Activated CD8-positive, alpha-beta memory T cell treated with anti-CD3 and anti-CD28 coated beads, Interleukin-2, amount 50 U/mL, for 48 hours (primary cell): ENCODE results near the gene ELP6.
A peak's percentile ranks its signal among the peaks of the same experiment; 100 is the strongest.
"Not testable (repeated sequence)": the region's sequence is repeated elsewhere in the genome, so short reads cannot be mapped to it uniquely, and the experiment has no call there.

Source experiments
- DNase-seq: peaks from one replicate; pipeline ENCODE4 v3.0.0-alpha.2; 2020

ELP6 gene

DNA sequence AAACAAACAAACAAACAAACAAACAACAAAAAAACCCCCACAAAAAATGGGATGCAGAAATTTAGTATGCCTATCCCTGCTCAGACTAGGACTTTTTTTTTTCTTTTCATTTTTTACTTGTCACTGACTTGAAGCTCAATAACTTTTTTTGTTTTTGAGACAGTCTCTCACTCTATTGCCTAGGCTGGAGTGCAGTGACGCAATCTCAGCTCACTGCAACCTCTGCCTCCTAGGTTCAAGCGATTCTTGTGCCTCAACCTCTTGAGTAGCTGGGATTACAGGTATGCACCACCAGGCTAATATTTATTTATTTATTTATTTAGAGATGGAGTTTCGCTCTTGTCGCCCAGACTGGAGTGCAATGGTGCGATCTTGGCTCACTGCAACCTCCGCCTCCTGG is 8.2 kb downstream of the ELP6 start:
- not testable (repeated sequence) for DNase-seq

DNA sequence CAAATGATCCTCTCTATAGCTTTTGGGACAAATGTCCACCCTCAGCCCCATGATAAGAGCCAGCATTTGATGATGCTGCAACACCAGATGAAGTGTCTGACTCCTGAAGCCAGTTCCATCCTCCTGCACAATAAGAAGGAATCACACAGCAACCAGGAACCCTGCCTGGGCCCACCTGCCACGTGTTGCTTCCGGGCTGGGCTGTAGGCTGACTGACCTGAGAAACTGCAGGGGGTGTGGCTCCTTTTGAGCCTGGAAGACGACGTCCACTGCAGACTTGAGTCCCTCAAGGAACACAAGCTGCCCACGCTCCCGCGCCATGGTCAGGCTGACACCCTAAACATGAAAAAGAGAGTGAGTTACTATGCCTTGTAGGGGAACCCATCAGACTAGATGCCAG is 9.4 kb downstream of the ELP6 start:
- DNase-seq = no peak

DNA sequence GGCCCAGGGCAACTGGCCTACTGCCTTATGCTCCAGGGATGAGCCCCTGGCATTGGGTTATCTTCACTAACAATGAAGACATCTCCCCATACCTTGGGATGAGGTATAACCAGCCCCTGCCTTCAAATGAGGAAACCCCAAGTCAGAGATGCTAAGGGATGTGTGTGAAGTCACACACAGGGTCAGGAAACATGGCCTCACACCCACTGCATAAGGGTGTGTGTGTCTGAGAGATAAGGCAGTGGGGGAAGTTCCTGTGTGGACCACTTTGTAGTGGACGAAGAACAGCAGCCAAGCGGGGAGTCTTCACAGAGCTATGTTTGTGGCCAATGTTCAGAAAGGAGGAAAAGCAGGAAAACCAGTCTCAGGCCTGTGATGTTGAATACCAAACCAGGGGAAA is 10.5 kb downstream of the ELP6 start:
- DNase-seq = no peak

DNA sequence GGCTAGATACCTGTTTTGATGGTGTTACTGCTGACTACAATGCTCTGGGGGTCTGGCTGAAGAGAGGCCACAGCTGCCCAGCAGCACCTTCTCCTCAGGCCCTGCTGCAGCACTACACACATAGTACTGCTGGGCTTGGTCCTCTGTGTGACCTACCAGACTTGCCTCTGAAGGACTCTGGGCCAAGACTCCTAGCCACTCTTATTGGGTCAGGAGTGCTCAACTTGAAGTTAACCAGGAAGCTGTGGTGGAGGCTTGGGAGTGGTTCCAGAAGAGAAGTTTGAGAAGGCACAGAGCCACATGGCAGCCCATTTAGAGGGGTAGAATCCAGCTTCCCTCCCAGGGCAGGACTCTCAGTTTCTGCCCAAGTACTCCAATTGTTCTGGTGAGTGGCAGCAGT is 16.6 kb downstream of the ELP6 start:
- DNase-seq = no peak

DNA sequence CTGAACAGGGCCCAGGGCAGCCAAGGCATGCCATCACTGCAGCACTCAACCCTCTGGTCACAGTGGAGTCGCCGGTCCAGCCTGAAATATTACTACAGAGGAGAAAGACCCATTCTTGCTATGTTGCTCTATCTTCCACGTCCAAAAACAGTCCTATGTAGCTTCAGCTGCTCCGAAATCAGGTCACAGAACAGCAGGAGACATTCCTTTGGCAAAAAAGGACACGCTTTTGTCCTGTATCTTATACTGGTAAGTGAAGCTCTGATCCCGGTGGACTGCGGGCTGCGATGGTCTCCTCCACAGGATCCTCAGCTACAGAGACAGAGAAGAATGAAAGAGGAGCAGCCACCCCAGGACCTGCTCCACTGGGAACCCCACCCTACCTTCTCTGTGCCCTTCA is 17.6 kb downstream of the ELP6 start:
- no peak for DNase-seq

DNA sequence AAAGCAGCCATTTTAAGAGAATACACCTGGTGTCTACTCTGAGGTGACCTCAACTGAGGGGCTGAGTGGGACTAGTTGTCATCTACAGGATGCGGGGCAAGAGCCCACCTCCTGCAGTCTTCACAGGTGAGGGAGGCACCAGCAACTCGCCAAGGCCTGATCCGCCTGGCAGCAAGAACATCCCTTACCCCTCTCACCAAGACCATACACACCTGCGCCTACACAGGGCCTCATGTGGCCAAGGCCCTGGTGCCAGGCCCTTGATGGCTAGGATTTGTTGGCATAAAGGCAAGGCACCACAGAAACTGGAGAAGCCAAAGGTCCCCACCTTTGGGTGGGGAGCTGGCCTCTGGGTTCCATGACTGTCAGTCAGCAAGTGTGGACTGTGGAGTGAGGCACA is 18.4 kb downstream of the ELP6 start:
- DNase-seq = no peak

DNA sequence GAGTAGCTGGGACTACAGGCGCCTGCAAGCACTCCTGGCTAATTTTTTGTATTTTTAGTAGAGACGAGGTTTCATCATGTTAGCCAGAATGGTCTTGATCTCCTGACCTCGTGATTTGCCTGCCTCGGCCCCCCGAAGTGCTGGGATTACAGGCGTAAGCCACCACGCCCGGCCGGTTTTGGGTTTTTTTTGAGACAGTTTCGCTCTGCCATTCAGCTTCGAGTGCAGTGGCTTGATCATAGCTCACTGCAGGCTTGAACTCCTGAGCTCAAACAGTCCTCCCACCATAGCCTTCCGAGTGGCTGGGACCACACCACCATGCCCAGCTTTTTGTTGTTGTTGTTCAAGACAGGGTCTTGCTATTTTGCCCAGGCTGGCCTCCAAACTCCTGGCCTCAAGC is 21.7 kb downstream of the ELP6 start:
- DNase-seq = no peak

DNA sequence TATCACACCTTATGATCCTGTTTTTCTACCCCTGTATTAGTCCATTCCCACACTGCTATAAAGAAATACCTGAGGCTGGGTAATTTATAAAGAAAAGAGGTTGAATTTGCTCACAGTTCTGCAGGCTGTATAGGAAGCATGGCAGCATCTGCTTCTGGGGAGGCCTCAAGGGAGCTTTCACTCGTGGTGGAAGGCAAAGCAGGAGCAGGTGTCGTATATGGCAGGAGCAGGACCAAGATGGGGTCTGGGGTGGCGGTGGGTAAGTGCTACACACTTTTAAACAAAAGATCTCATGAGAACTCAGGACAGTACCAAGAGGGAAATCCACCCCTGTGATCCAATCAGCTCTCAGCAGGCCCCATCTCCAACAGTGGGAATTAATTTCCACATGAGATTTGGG is 22.3 kb downstream of the ELP6 start:
- no peak for DNase-seq

DNA sequence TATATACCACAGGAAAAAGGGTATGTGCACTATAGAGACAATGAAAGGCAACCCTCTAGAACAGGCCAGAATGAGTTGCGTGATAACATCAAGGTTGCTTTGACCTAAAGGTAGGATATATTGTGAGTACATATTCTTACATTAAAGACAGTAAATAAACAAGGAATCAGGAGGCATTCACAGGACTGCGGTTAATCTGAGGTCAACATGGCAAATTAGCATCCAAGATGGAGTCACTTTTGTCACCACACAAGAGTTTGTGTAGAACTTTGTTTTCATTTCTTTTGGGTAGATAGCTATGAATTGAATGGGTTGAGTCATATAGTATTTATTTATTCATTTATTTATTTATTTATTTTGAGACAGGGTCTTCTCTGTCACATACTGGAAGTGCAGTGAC is 26.2 kb downstream of the ELP6 start:
- DNase-seq = no peak

DNA sequence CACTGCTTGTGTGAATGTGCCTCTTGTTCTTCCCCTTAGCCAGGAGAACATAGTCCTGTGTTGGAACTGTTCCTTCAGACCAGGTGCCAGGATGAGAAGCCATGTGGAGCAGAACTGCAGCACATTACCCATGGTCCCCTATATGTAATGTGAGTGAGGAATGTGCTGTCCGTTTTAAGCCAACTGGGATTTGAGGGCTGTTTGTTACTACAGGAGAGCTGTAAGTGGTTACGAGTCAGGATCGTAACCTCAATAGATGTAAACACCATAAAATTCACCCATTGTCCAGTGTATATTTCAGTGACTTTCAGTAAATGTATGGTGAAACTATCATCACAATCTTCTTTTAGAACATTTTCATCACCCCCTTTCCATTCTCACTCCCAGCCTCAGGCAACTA is 27.7 kb downstream of the ELP6 start:
- DNase-seq = no peak

DNA sequence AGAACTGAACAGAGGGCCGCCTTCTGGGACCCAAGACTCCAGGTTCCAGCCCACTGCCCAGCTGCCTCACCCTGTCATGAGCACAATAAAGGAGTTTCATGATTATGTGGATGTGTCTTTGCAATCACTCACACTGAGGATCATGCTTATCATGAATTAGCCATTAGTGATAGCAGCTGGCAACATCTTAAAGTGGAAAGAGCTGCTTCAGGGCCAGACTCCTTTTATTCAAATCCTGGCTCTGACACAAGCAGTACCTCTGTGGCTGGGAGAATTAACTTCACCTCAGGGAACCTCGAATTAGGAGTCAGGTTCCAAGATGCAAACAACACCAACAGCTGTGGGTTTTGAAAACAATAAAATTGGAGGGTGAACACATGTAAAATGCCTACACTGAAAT is 31.1 kb downstream of the ELP6 start:
- no peak for DNase-seq

DNA sequence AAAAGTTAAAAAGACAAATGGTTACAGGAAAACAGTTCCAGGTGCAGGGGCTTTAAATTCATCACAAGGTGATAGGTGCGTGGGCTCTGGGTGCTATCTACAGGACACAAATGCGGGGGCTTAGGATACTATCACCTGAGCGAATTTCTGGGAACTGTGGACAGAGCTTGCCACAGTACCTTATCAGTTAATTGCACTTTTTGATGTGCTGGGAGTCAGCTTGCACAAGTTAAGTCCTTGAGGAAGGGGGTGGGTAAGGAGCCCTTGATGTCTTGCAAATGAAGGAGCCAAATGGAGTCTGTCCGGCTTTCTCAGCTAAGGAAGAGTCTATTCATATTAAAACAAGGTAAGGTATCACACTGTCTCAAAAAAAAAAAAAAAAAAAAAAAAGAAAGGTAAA is 31.7 kb downstream of the ELP6 start:
- DNase-seq = not testable (repeated sequence)

DNA sequence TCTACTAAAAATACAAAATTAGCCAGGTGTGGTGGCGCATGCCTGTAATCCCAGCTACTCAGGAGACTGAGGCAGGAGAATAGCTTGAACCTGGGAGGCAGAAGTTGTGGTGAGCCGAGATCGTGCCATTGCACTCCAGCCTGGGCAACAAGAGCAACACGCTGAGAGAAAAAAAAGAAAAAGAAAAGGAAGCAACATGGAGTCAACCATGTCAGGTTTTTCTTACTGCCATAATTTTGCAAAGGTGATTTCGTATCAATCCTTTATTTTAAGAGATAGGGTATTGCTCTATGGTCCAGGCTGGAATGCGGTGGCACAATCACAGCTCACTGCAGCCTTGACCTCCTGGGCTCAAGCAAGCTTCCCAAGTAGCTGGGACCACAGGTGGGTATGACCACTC is 33.2 kb downstream of the ELP6 start:
- DNase-seq = not testable (repeated sequence)

DNA sequence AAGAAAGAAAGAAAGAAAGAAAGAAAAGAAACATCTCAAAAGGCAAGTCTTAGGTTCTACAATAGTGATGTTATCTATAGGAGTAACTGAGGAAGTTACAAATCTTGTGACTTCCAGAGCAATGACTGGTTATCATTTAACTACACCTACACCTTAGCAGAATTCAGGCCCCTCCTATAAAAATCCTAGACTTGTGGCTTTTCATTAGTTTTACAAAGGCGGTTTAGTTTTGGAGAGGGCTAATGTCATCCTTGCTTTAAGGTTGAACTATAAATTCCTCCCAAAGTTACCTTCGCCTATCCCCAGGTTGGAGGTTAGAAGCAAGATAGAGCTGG is 33.7 kb downstream of the ELP6 start:
- no peak for DNase-seq

DNA sequence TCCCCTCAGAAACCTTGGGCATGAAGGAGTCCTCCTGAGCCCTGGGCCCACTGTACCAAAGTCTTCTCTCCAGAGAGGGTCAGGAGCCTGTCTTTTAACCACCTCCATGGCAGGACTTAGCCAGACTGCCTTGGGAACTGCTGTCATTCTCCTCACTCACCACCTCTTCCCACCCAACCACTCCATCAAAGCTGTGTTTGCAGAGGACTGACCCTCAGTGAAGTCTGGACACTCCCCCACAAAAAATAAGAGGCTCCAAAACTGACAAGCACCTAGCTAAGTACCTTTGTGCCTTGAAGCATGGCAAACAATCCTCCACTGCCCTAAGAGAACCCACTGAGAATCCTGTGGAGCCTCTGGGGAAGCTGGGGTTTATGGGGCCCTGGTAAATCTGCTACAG is 35.5 kb downstream of the ELP6 start:
- no peak for DNase-seq

DNA sequence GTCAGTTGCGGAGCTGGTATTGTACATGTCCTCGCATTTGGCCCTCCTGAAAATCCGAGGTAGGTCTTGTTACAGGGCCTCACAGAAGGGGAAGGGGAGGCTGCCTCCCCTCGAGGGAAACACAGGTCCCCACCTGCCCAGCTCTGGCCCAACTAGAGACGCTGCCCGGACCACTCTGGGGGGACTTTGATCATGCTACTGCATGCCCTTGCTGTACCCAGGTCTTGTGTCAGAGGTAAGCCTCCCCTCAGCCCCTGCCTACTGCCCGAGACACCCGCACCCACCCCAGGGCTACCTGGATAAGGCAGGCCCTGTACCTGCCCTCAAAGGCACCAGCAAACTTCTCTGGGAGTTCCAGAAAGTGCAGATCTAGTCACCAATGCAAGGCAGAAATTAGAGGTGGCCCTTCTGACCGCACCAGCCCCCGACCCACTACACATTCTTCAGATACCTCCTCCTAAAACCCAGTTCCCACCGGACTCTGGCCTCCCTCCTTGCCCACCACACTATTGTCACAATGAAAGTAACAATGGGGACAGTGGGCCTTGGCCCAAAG is 36.8 kb downstream of the ELP6 start:
- DNase-seq = no peak

DNA sequence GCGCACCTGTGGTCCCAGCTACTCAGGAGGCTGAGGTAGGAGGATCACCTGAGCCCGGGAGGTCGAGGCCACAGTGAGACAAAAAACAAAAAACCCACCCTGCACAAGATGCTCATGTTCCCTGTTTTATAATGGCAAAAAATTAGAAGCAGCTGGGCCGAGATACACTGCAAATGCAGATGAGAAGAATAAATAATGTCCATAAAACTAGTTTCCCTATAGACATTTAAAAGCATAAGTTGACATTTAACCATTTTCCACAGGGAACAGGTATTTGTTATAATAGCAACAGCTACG is 37.2 kb downstream of the ELP6 start:
- DNase-seq = no peak

DNA sequence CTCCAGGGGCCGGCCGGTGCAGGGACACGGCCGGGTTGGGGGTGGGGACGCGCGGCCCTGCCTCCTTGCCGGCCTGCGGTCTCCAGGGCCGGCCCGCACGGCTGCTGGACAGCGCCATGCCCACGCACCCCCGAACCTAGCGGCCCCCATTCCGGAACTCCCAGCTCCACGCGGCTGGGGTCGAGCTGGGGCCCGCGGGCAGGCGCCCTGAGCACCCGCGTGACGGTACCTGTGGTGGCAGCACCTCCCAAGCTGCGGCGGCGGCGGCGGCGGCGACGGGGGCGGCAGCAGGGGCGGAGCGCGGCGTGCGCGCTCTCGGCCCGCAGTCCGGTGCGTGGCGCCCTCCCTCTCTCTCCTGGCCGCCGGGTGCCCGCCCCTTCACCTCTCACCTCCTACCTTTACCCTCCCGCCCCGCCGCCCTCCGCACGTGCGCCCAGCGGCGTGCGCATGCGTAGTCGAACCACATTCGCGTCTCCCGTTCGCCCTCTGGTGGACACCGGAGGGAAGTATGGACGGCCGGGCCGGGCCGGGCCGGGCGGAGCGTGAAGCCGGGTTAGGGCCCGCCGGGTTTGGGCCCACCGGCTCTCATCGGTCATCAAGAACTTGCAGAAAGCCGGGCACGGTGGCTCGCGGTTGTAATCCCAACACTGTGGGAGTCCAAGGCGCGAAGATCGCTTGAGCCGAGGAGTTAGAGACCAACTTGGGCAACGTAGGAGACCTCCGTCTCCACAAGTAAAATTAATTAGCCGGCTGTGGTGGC is 37.8 kb downstream of the ELP6 start, which contains the start of gene SCAP:
SCAP (minus strand) TSS at position 372 of the 760 bp plus-strand sequence. CDS start 32,948 bp downstream, outside the sequence.
- peak; percentile 100 for DNase-seq

DNA sequence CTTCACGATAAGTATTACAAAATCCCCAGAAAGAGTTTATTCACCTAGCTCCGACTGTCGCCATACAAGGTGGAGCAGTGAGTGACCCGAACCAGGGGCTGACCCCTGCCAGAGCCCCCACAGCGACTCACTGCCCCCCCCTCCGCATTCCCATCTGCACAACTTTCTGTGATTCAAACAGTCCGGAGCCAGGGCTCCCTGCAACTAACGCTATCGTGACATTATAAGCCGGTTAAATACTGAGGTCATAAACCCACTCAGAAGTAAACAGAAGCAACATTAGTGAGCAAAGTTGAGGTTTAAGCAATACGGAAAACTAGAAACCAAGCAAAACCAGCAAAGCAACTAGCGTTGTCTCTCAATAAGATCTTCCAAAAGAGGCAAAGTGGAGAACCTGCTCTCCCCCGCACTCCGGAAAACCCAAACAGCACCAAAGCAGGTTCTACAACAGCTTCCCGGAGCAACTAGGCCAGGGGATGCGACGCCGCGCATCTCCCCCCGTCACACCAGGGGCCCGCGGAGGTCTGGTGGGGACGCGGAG is 38.4 kb downstream of the ELP6 start:
- peak; percentile 56 for DNase-seq

DNA sequence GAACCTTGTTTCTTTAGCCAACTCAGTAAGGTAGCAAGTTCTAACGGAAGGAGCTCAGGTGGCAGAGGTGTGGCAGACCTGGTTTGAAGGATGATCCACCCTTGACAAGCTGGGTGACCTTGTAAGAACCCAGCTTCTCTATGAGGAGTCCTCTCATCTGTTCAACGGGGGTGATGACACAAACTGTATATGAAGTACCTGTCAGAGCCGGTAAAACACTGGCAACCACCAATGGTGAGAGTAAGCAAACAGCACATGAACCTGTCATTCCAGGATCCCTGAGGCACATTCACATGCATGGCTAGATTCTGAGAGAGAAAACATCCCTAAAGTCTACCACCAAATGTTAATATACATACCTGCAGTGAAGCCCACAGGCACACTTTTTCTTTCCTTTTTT is 40.1 kb downstream of the ELP6 start:
- no peak for DNase-seq

DNA sequence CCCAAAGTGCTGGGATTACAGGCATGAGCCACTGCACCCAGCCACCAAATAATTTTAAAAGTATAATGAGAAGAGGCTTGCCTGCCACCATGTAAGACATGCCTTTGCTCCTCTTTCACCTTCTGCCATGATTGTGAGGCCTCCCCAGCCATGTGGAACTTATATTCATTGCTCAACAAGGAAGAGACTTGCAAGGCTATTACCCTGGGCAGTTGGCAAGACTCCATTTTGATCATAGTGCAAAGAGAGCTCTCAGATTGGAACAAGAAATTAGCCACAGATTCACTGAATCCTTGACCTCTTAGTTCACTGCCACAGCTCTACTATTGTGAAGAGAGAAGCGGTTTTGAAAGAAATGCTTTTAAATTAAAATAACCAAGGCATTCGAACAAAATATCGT is 43.9 kb downstream of the ELP6 start:
- no peak for DNase-seq

DNA sequence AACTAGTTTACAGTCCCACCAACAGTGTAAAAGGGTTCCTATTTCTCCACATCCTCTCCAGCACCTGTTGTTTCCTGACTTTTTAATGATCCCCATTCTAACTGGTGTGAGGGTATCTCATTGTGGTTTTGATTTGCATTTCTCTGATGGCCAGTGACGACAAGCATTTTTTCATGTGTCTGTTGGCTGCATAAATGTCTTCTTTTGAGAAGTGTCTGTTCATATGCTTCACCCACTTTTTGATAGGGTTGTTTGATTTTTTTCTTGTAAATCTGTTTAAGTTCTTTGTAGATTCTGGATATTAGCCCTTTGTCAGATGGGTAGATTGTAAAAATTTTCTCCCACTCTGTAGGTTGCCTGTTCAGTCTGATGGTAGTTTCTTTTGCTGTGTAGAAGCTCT is 45.2 kb downstream of the ELP6 start:
- DNase-seq = not testable (repeated sequence)

DNA sequence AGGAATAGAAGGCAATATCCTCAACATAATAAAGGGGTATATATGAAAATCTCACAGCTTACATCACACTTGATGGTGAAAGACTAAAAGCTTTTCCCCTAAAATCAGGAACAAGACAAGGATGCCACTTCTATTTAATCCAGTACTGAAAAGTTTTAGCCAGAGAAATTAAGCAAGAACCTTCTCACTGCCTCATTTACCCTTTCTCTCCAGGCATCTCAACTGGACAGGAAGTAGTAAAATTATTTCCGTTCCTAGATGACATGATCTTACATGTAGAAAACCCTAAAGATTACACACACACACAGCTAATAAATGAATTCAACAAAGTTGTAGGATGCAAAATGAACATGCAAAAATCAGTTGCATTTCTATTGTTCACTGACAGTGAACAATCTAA is 48.9 kb downstream of the ELP6 start:
- no peak for DNase-seq

DNA sequence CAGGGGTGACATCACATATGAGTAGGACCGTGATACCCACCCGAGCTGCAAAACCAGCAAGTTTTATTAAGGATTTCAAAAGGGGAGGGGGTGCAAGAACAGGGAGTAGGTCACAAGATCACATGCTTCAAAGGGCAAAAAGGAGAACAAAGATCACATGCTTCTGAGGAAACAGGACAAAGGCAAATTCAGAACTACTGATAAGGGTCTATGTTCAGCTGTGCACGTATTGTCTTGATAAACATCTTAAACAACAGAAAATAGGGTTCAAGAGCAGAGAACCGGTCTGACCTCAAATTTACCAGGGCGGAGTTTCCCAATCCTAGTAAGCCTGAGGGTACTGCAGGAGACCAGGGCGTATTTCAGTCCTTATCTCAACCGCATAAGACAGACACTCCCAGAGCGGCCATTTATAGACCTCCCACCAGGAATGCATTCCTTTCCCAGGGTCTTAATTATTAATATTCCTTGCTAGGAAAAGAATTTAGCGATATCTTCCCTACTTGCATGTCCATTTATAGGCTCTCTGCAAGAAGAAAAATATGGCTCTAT is 53.9 kb downstream of the ELP6 start:
- not testable (repeated sequence) for DNase-seq

DNA sequence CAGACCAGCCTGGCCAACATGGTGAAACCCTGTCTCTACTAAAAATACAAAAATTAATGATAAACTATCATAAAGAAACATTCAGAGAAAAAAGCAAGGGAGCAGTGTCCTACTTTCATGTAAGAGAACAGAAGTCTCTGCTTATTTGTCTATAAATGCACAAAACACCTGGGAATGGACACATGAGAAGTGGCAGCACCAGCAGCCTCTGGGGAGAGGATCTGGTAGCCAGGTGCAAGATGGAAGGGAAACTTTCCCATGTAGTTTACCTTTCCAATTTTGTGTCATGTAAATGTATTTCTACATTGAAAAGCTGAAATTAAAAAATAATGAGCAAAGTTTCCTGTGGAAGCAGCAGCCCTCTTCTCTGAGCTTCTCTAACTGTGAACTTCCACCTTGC is 56.5 kb downstream of the ELP6 start:
- no peak for DNase-seq
